Parathyroid adenoma (tissue), 2 donors: ENCODE data around the gene SS18L1.

Experiments used
- H2AFZ ChIP-seq: fragments of 300-600 bp; sonication (generic); one replicate; pipeline ENCODE4 v1.7.0; 2017; ENCODE audit warnings: antibody characterized with exemption, mild to moderate bottlenecking
- H3K27ac ChIP-seq: fragments of 300-600 bp; sonication (generic); one replicate; pipeline ENCODE4 v1.7.0; 2017
- H3K27me3 ChIP-seq: fragments of 300-600 bp; sonication (generic); one replicate; pipeline ENCODE4 v1.7.0; 2017; ENCODE audit warnings: low read length; ENCODE audit not compliant: control insufficient read depth, insufficient read depth
- H3K36me3 ChIP-seq: fragments of 300-600 bp; sonication (generic); one replicate; pipeline ENCODE4 v1.7.0; 2017; ENCODE audit warnings: low read length; ENCODE audit not compliant: control insufficient read depth, insufficient read depth
- H3K4me1 ChIP-seq: fragments of 300-600 bp; sonication (generic); one replicate; pipeline ENCODE4 v1.7.0; 2017; ENCODE audit warnings: control low read depth
- H3K4me2 ChIP-seq: fragments of 300-600 bp; sonication (generic); one replicate; pipeline ENCODE4 v1.7.0; 2017; ENCODE audit warnings: low read length
- H3K4me3 ChIP-seq: fragments of 300-600 bp; sonication (generic); one replicate; pipeline ENCODE4 v1.7.0; 2017; ENCODE audit warnings: low read depth, low read length
- H3K79me2 ChIP-seq: fragments of 300-600 bp; sonication (generic); one replicate; pipeline ENCODE4 v1.7.0; 2017; ENCODE audit warnings: control low read depth
- H3K9ac ChIP-seq: fragments of 300-600 bp; sonication (generic); one replicate; pipeline ENCODE4 v1.7.0; 2017; ENCODE audit warnings: mild to moderate bottlenecking
- H3K9me3 ChIP-seq: fragments of 300-600 bp; sonication (generic); one replicate; pipeline ENCODE4 v1.7.0; 2017; ENCODE audit warnings: low read length; ENCODE audit not compliant: control insufficient read depth
- TF ChIP-seq, protein P1 (sequence below): fragments of 300-600 bp; sonication (generic); IDR thresholded peaks from one replicate; pipeline ENCODE4 v1.7.0; 2017; ENCODE audit warnings: antibody characterized with exemption, mild to moderate bottlenecking
- donor health status: primary hyperparathyroidism.

Gene SS18L1

DNA sequence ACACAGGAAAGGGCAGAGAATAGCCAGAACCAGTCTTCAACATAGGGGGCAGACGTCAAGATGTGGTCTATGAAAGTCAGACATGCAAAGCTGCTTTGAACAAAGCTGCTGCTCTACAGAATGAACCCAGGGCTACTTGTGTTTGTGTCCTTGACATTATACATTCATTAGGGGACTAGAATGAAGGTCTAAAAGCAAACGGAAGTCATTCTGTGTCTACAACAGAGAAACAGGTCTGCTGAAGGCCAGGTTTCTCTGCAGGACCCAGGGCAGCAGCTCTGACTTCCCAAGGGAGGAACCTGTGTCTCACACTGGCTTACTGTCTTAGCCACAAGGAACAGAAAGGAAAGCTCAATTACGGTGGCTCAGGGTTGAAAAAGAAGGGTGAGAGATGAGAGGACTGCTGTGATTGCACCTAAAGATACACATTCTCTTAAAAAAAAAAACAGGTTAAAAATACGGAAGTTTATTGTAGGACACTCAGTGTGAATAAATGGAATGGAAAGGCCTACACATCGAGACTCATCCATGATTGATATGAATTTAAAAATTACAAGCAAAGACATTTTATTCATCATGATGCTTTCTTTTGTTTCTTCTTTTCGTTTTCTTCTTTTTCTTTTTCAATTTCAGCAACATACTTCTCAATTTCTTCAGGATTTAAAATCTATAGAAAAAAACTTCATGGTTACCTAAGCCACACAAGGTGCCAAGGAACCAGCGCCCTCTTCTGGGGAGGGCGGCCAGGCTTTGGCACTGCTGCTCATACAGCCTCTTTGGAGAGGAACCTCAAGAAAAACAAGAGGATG, 7.1 kb upstream of the SS18L1 start:
- no peak overlapping the region for H3K9ac ChIP-seq
- H3K4me2 ChIP-seq = no peak overlapping the region
- H3K27me3 ChIP-seq = no peaks in the 10 kb centered on the region
- H3K27ac ChIP-seq = no peak overlapping the region
- no peaks in the 10 kb centered on the region for H3K36me3 ChIP-seq
- no peaks in the 10 kb centered on the region for H3K9me3 ChIP-seq
- no peak overlapping the region for H3K4me3 ChIP-seq
- TF ChIP-seq, protein P1, sequence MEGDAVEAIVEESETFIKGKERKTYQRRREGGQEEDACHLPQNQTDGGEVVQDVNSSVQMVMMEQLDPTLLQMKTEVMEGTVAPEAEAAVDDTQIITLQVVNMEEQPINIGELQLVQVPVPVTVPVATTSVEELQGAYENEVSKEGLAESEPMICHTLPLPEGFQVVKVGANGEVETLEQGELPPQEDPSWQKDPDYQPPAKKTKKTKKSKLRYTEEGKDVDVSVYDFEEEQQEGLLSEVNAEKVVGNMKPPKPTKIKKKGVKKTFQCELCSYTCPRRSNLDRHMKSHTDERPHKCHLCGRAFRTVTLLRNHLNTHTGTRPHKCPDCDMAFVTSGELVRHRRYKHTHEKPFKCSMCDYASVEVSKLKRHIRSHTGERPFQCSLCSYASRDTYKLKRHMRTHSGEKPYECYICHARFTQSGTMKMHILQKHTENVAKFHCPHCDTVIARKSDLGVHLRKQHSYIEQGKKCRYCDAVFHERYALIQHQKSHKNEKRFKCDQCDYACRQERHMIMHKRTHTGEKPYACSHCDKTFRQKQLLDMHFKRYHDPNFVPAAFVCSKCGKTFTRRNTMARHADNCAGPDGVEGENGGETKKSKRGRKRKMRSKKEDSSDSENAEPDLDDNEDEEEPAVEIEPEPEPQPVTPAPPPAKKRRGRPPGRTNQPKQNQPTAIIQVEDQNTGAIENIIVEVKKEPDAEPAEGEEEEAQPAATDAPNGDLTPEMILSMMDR = peak; percentile 88
- H3K4me1 ChIP-seq = peaks cover 4% of the 10 kb centered on the region
- H2AFZ ChIP-seq = no peak overlapping the region
- H3K79me2 ChIP-seq = peaks cover 9% of the 10 kb centered on the region

DNA sequence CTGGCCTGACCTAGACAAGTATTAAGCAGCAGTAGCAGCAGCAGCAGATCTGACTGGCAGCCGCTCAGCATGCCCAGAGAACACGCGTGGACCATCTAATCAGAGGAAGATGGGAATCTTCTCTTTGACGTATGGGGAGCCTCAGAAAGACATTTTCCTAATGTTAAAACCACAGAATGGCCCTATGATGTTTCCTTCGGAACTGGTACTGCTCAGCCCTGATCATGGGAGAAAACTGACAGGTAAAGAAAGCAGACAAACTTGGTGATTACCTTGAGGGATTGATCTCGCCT, 6.5 kb upstream of the SS18L1 start:
- Histone ChIP-seq H3K79me2 (peaks cover 10% of the 10 kb centered on the region), H3K27me3 (no peaks in the 10 kb centered on the region), H3K4me1 (peaks cover 10% of the 10 kb centered on the region), H3K4me3 (no peak overlapping the region), H3K9ac (no peak overlapping the region), H3K4me2 (no peak overlapping the region), H3K9me3 (no peaks in the 10 kb centered on the region), H3K36me3 (no peaks in the 10 kb centered on the region), H2AFZ (no peak overlapping the region), H3K27ac (no peak overlapping the region)
- TF ChIP-seq, protein P1 = no peak

DNA sequence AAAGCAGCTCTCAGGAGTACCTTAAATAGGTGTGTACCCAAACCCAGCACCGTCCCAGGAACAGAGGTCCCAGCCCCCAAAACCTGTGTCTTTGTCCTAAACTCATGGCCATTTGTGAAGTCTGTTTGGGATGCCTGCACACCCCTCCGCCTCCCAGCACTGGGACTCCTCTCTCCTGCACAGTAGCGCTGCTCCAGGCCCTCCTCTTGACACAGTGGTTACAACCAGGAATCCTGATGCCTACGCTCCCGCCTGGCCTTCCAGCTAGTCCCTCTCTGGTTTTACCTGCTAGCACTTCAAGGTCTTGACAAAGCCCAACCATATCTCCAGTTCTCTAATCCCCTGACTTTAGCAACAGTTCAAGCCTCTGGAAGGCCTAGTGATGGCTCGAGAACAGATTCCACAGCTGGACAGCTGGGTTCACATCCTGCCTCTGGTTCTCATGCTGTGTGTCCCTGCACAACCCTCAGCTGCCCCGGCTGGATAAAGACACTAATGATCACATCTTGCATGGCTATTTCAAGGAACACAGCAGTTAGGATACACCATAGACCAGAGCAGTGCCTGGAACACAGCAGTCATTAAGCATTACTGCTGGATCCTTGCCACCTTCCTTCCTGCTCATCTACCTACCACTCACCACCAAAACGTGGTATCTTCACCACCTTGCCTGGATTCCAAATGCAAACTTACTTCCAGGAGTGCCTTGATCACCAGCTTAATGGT, 5.9 kb upstream of the SS18L1 start:
- H3K9ac ChIP-seq = no peak overlapping the region
- H2AFZ ChIP-seq = no peak overlapping the region
- H3K79me2 ChIP-seq = peaks cover 12% of the 10 kb centered on the region
- H3K36me3 ChIP-seq = no peaks in the 10 kb centered on the region
- TF ChIP-seq, protein P1 = no peak
- H3K4me2 ChIP-seq = no peak overlapping the region
- no peaks in the 10 kb centered on the region for H3K27me3 ChIP-seq
- no peak overlapping the region for H3K27ac ChIP-seq
- no peak overlapping the region for H3K4me3 ChIP-seq
- no peaks in the 10 kb centered on the region for H3K9me3 ChIP-seq
- H3K4me1 ChIP-seq = peaks cover 11% of the 10 kb centered on the region

DNA sequence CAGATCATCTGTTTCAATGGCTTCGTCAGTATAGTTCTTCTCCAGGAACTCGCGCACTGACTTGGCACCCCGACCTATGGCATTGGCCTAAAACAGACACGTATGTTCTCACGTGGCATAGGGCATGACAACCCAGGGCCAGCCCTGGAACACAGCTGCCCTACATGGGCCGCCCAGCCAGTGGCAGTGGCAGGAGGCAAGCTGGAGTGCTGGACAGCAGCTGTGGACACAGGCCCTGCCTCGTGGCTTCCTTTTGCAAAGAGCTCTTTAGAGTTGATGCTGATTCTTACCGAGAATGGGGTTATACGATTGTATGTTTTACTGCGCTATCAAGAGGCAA, 5.4 kb upstream of the SS18L1 start:
- H3K27me3 ChIP-seq = no peaks in the 10 kb centered on the region
- H3K36me3 ChIP-seq = no peaks in the 10 kb centered on the region
- H2AFZ ChIP-seq = no peak overlapping the region
- H3K4me1 ChIP-seq = peaks cover 11% of the 10 kb centered on the region
- no peak overlapping the region for H3K4me3 ChIP-seq
- no peaks in the 10 kb centered on the region for H3K9me3 ChIP-seq
- TF ChIP-seq, protein P1 = no peak
- no peak overlapping the region for H3K9ac ChIP-seq
- H3K79me2 ChIP-seq = peaks cover 12% of the 10 kb centered on the region
- H3K4me2 ChIP-seq = no peak overlapping the region
- H3K27ac ChIP-seq = no peak overlapping the region
